ENCODE measurements around the gene SUDS3.

SUDS3 gene

GRCh38 chr12:118358612-118359540, 17.5 kb upstream of the SUDS3 start:
- Histone ChIP-seq H2BK5ac (ENCODE audit: low read length) (no peak overlapping the region), H3K4me3 (ENCODE audit: low read length in 2 of 2) (no peak overlapping the region), H3K14ac (ENCODE audit: low read length) (no peak overlapping the region), H3K18ac (ENCODE audit: low read length) (no peak overlapping the region), H4K8ac (ENCODE audit: low read depth, low read length) (no peak overlapping the region), H3K9ac (ENCODE audit: low read depth, low read length, poor library complexity) (no peak overlapping the region), H2BK15ac (ENCODE audit: low read length) (no peak overlapping the region), H2BK120ac (ENCODE audit: low read depth, low read length) (no peak overlapping the region), H2AFZ (ENCODE audit: low read length) (no peak overlapping the region), H3K23ac (ENCODE audit: low read depth, low read length, poor library complexity) (no peak overlapping the region), H3K36me3 (replicated peaks in 1 of 2; ENCODE audit: control insufficient read depth in 2 of 2, insufficient read depth in 2 of 2, low read length in 2 of 2) (no peaks in the 10 kb centered on the region), H3K4me1 (ENCODE audit: control insufficient read depth in 2 of 2, insufficient read depth in 1 of 2, low read depth in 1 of 2, low read length in 2 of 2) (no peaks in the 10 kb centered on the region), H3K27ac (replicated peaks; ENCODE audit: low read length) (no peak overlapping the region), H3K4me2 (ENCODE audit: insufficient read depth, low read length, poor library complexity, severe bottlenecking) (no peak overlapping the region), H3K79me1 (ENCODE audit: low read depth, low read length) (no peaks in the 10 kb centered on the region), H4K91ac (ENCODE audit: low read depth, low read length, poor library complexity) (no peak overlapping the region), H2AK5ac (ENCODE audit: low read depth, low read length) (no peak overlapping the region), H3K27me3 (ENCODE audit: control insufficient read depth in 3 of 3, insufficient read depth in 3 of 3, low read depth in 1 of 3, low read length in 3 of 3) (no peaks in the 10 kb centered on the region), H3K9me3 (replicated peaks in 1 of 2; ENCODE audit: control insufficient read depth in 2 of 2, insufficient read depth in 1 of 2, low read depth in 1 of 2, low read length in 2 of 2) (no peaks in the 10 kb centered on the region), H3K4ac (ENCODE audit: low read length) (no peak overlapping the region), H2BK12ac (ENCODE audit: low read length) (no peak overlapping the region)
- DNase-seq (ENCODE audit: low spot score), result no peak
- no CpG with 5 or more reads among the region's 7 CpGs for whole genome bisulfite sequencing, 2 donors (ENCODE audit: extremely low coverage in 2 of 2, insufficient read length in 2 of 2, insufficient replicate concordance in 1 of 2)

GRCh38 chr12:118359541-118359915, 16.8 kb upstream of the SUDS3 start:
- H2AFZ ChIP-seq (ENCODE audit: low read length), result no peak overlapping the region
- H3K4me1 ChIP-seq (ENCODE audit: control insufficient read depth in 2 of 2, insufficient read depth in 1 of 2, low read depth in 1 of 2, low read length in 2 of 2), result no peaks in the 10 kb centered on the region
- H2AK5ac ChIP-seq (ENCODE audit: low read depth, low read length), result no peak overlapping the region
- WGBS, 2 donors (ENCODE audit: extremely low coverage in 2 of 2, insufficient read length in 2 of 2, insufficient replicate concordance in 1 of 2), result no CpG with 5 or more reads among the region's 4 CpGs
- no peak overlapping the region for H3K27ac ChIP-seq (replicated peaks; ENCODE audit: low read length)
- H3K79me1 ChIP-seq (ENCODE audit: low read depth, low read length), result no peaks in the 10 kb centered on the region
- no peak overlapping the region for H3K4ac ChIP-seq (ENCODE audit: low read length)
- H3K36me3 ChIP-seq (replicated peaks in 1 of 2; ENCODE audit: control insufficient read depth in 2 of 2, insufficient read depth in 2 of 2, low read length in 2 of 2), result no peaks in the 10 kb centered on the region
- no peak overlapping the region for H3K18ac ChIP-seq (ENCODE audit: low read length)
- H4K8ac ChIP-seq (ENCODE audit: low read depth, low read length), result no peak overlapping the region
- H3K9me3 ChIP-seq (replicated peaks in 1 of 2; ENCODE audit: control insufficient read depth in 2 of 2, insufficient read depth in 1 of 2, low read depth in 1 of 2, low read length in 2 of 2), result no peaks in the 10 kb centered on the region
- no peaks in the 10 kb centered on the region for H3K27me3 ChIP-seq (ENCODE audit: control insufficient read depth in 3 of 3, insufficient read depth in 3 of 3, low read depth in 1 of 3, low read length in 3 of 3)
- H3K9ac ChIP-seq (ENCODE audit: low read depth, low read length, poor library complexity), result no peak overlapping the region
- no peak overlapping the region for H2BK12ac ChIP-seq (ENCODE audit: low read length)
- H3K23ac ChIP-seq (ENCODE audit: low read depth, low read length, poor library complexity), result no peak overlapping the region
- H3K14ac ChIP-seq (ENCODE audit: low read length), result no peak overlapping the region
- H3K4me3 ChIP-seq (ENCODE audit: low read length in 2 of 2), result no peak overlapping the region
- H2BK120ac ChIP-seq (ENCODE audit: low read depth, low read length), result no peak overlapping the region
- DNase-seq (ENCODE audit: low spot score), result no peak
- H2BK5ac ChIP-seq (ENCODE audit: low read length), result no peak overlapping the region
- no peak overlapping the region for H3K4me2 ChIP-seq (ENCODE audit: insufficient read depth, low read length, poor library complexity, severe bottlenecking)
- H2BK15ac ChIP-seq (ENCODE audit: low read length), result no peak overlapping the region
- H4K91ac ChIP-seq (ENCODE audit: low read depth, low read length, poor library complexity), result no peak overlapping the region

GRCh38 chr12:118361092-118361404, 15.3 kb upstream of the SUDS3 start:
- Histone ChIP-seq H3K4me2 (ENCODE audit: insufficient read depth, low read length, poor library complexity, severe bottlenecking) (no peak overlapping the region), H3K4ac (ENCODE audit: low read length) (no peak overlapping the region), H2BK15ac (ENCODE audit: low read length) (no peak overlapping the region), H2BK12ac (ENCODE audit: low read length) (no peak overlapping the region), H3K79me1 (ENCODE audit: low read depth, low read length) (no peaks in the 10 kb centered on the region), H3K4me3 (ENCODE audit: low read length in 2 of 2) (no peak overlapping the region), H3K27ac (replicated peaks; ENCODE audit: low read length) (no peak overlapping the region), H2BK120ac (ENCODE audit: low read depth, low read length) (no peak overlapping the region), H3K36me3 (replicated peaks in 1 of 2; ENCODE audit: control insufficient read depth in 2 of 2, insufficient read depth in 2 of 2, low read length in 2 of 2) (no peaks in the 10 kb centered on the region), H3K14ac (ENCODE audit: low read length) (no peak overlapping the region), H2AFZ (ENCODE audit: low read length) (no peak overlapping the region), H3K18ac (ENCODE audit: low read length) (no peak overlapping the region), H2BK5ac (ENCODE audit: low read length) (no peak overlapping the region), H4K91ac (ENCODE audit: low read depth, low read length, poor library complexity) (no peak overlapping the region), H3K9ac (ENCODE audit: low read depth, low read length, poor library complexity) (no peak overlapping the region), H4K8ac (ENCODE audit: low read depth, low read length) (no peak overlapping the region), H2AK5ac (ENCODE audit: low read depth, low read length) (no peak overlapping the region), H3K4me1 (ENCODE audit: control insufficient read depth in 2 of 2, insufficient read depth in 1 of 2, low read depth in 1 of 2, low read length in 2 of 2) (no peaks in the 10 kb centered on the region), H3K23ac (ENCODE audit: low read depth, low read length, poor library complexity) (no peak overlapping the region), H3K27me3 (ENCODE audit: control insufficient read depth in 3 of 3, insufficient read depth in 3 of 3, low read depth in 1 of 3, low read length in 3 of 3) (no peaks in the 10 kb centered on the region), H3K9me3 (replicated peaks in 1 of 2; ENCODE audit: control insufficient read depth in 2 of 2, insufficient read depth in 1 of 2, low read depth in 1 of 2, low read length in 2 of 2) (no peaks in the 10 kb centered on the region)
- no CpG with 5 or more reads among the region's 5 CpGs for WGBS, 2 donors (ENCODE audit: extremely low coverage in 2 of 2, insufficient read length in 2 of 2, insufficient replicate concordance in 1 of 2)
- DNase-seq (ENCODE audit: low spot score), result no peak

DNA sequence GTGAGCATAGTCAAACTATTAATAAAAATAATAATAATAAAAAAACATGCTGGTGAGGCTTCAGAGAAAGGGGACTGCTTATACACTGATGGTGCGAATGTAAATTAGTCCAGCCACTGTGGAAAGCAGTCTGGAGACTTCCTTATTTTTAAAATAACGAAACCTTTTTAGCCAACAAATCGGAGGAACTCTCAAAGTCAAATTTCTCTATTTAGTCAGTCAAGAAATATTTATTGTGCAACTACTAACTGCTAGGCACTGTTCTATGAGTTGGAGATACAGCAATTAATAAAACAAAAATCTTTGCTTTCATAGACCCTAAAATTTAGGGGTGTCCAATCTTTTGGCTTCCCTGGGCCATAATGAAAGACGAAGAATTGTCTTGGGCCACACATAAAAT, 14.5 kb upstream of the SUDS3 start:
- Histone ChIP-seq H3K4me3 (ENCODE audit: low read length in 2 of 2) (no peak overlapping the region), H2BK12ac (ENCODE audit: low read length) (no peak overlapping the region), H3K36me3 (replicated peaks in 1 of 2; ENCODE audit: control insufficient read depth in 2 of 2, insufficient read depth in 2 of 2, low read length in 2 of 2) (no peaks in the 10 kb centered on the region), H3K18ac (ENCODE audit: low read length) (no peak overlapping the region), H3K23ac (ENCODE audit: low read depth, low read length, poor library complexity) (no peak overlapping the region), H3K9ac (ENCODE audit: low read depth, low read length, poor library complexity) (no peak overlapping the region), H2AK5ac (ENCODE audit: low read depth, low read length) (no peak overlapping the region), H3K9me3 (replicated peaks in 1 of 2; ENCODE audit: control insufficient read depth in 2 of 2, insufficient read depth in 1 of 2, low read depth in 1 of 2, low read length in 2 of 2) (no peaks in the 10 kb centered on the region), H3K27ac (replicated peaks; ENCODE audit: low read length) (no peak overlapping the region), H3K79me1 (ENCODE audit: low read depth, low read length) (no peaks in the 10 kb centered on the region), H3K4me1 (ENCODE audit: control insufficient read depth in 2 of 2, insufficient read depth in 1 of 2, low read depth in 1 of 2, low read length in 2 of 2) (no peaks in the 10 kb centered on the region), H3K14ac (ENCODE audit: low read length) (no peak overlapping the region), H2BK15ac (ENCODE audit: low read length) (no peak overlapping the region), H3K27me3 (ENCODE audit: control insufficient read depth in 3 of 3, insufficient read depth in 3 of 3, low read depth in 1 of 3, low read length in 3 of 3) (no peaks in the 10 kb centered on the region), H2BK120ac (ENCODE audit: low read depth, low read length) (no peak overlapping the region), H2AFZ (ENCODE audit: low read length) (no peak overlapping the region), H4K91ac (ENCODE audit: low read depth, low read length, poor library complexity) (no peak overlapping the region), H3K4ac (ENCODE audit: low read length) (no peak overlapping the region), H3K4me2 (ENCODE audit: insufficient read depth, low read length, poor library complexity, severe bottlenecking) (no peak overlapping the region), H4K8ac (ENCODE audit: low read depth, low read length) (no peak overlapping the region), H2BK5ac (ENCODE audit: low read length) (no peak overlapping the region)
- no CpG with 5 or more reads among the region's 4 CpGs for WGBS, 2 donors (ENCODE audit: extremely low coverage in 2 of 2, insufficient read length in 2 of 2, insufficient replicate concordance in 1 of 2)
- DNase-seq (ENCODE audit: low spot score), result no peak
